Right renal cortex interstitium (tissue), 3 donors: ENCODE measurements around the gene KIF5C. TPM values are rescaled to one million over a fixed set of nuclear protein-coding genes. Genes with fewer than 3 reads are reported as not detected.

Source experiments
- DNase-seq, 3 donors: peaks; one replicate each; pipeline ENCODE4 v3.0.0-alpha.2; 2013; ENCODE audit warnings: low read depth in 3 of 3, low spot score in 2 of 3
- polyA plus RNA-seq, 3 donors: library from polyadenylated mRNA; unstranded; fragments of 120-200 nt; gene quantifications; one replicate each; pipeline ENCODE4 v1.2.1, GENCODE V29; 2013; ENCODE audit not compliant: insufficient read length in 3 of 3

The KIF5C gene
- polyA plus RNA-seq, 3 donors = 3.8 to 4.9 (median 4.0) TPM

DNA sequence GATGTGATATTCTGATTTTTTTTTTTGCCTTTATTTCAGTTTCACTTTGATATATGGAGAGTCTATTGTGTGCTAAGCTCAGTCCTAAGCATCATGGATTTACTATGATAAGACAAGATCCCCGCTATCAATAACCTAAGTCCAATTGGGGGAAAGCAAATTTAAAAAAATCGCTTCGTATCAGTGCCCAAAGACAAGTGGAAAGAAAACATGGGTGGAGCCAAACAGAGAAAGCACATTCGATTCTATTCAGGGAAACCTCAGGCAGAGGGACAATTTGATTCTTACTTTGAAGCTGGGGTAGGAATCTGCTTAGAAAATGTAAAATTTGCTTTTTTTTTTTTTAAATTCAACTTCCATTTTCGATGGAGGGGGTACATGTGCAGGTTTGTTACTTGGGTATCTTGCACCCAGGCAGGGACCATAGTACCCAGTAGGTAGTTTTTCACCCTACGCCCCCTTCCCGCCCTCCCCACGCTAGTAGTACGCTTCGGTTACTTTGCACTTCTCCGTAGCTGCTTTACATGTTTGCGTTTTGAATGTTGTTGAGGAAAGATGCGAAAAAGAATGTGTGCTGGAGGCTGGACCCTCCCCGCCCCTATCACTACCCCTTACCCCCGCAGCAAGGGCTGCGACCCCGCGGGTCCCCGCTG lies 12.4 kb downstream of the KIF5C start:
- no peak for DNase-seq

DNA sequence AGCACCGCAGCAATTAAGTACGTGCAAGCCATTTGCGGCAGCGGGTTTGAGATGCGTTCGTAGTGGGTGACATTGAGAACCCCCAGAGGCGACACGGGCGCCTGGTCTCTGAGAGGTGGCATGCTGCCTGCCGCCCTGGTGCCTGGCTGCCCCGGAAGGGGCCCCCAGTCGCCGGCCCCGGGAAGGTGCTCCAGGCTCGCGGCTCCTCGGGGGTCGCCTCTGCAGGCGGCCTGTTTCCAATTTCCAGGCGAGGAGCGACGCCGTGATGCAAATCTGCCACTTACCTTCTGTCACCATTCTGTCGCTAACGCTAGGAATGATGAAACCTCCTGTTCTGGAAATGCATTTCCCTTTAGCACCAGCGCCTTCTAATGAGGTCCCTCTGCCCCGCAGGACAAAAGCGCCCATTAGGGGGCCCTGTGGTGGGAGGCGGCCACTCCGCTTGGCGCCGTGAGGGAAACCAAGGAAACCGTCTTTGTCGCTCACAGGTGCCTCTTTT lies 13.0 kb downstream of the KIF5C start:
- no peak for DNase-seq

DNA sequence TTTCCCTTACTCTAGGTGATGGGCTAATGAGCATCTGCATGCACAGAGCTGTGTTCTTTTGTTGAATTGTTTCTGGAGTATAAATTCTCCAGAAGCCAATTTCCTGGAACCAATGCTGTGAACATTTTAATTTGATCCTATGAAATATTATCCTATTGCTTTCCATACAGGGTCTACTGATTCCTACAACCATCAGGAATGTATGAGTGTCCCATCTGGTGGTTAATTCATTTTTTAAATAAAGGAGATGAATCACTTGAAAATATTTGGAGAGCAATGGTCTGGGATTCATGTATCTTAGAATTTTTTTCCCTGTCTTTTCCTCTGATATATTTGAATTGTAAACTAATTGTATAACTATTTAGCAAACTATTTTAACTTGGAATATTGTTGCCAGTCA lies 14.0 kb downstream of the KIF5C start:
- no peak for DNase-seq

GRCh38 chr2:148893906-148894305 lies 18.9 kb downstream of the KIF5C start:
- no peak for DNase-seq

- no peak for DNase-seq
These were observed 21.1 kb downstream of the KIF5C start for GRCh38 chr2:148896136-148896535.

DNA sequence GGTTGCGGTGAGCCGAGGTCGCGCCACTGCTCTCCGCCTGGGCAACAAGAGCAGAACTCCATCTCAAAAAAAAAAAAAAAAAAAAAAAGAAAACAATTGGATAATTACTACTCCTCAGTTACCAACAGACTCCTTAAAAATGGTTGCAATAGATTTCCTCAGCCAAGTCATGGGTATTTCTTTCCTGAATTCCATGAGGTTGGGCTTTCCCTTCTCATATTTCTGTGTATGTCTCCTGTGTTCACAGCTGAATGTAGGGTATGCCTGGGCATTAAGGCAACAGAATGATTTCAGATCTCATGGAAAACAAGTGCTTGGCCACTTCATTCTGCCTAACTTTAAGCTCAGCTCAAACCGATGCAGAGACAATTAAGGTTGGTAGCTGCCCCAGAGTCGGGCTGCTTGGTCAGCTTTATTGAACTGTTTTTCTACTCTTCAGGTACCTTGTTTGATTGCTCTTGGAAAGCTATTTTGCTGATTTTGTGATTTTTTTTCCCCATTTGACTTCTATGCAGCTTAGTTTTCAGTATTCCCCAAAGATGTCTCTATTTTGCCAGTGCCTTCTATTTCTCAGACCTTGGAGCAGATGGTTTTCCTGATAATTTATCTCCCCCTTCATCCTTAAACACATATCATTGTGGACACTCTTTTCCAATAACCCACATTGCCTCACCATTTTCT lies 24.8 kb downstream of the KIF5C start:
- DNase-seq = no peak

- no peak for DNase-seq
These were observed 25.4 kb downstream of the KIF5C start for GRCh38 chr2:148900350-148900837.

- no peak for DNase-seq
These were observed 26.1 kb downstream of the KIF5C start for GRCh38 chr2:148901142-148901541.

GRCh38 chr2:148902798-148903197 lies 27.8 kb downstream of the KIF5C start:
- no peak for DNase-seq

GRCh38 chr2:148903294-148903693 lies 28.3 kb downstream of the KIF5C start:
- DNase-seq = no peak

GRCh38 chr2:148903979-148904378 lies 29.0 kb downstream of the KIF5C start:
- no peak for DNase-seq

DNA sequence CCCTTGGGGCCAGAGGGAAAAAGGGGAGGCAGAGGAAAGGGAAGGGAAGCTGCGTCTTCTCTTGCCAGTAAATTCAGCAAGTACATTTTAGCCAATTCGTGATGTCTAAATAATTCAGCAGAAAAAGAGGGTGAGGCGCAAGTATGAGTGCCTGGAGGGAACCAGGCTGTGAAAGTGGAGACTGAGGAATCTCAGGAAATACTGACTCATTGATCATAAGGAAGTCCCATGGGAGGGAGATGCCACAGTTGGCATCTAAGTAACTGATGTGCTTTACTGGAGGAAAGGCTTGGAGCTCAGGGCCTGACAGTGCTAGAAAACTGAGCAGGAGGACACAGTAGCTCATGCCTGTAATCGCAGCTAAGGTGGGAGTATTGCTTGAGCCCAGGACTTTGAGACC lies 31.1 kb downstream of the KIF5C start:
- no peak for DNase-seq

- no peak for DNase-seq
These were observed 32.2 kb downstream of the KIF5C start for GRCh38 chr2:148907085-148907785.

- DNase-seq = no peak
These were observed 34.1 kb downstream of the KIF5C start for GRCh38 chr2:148909114-148909513.

GRCh38 chr2:148913061-148913460 lies 38.0 kb downstream of the KIF5C start:
- no peak for DNase-seq

- DNase-seq = no peak
These were observed 38.5 kb downstream of the KIF5C start for GRCh38 chr2:148913492-148913891.

DNA sequence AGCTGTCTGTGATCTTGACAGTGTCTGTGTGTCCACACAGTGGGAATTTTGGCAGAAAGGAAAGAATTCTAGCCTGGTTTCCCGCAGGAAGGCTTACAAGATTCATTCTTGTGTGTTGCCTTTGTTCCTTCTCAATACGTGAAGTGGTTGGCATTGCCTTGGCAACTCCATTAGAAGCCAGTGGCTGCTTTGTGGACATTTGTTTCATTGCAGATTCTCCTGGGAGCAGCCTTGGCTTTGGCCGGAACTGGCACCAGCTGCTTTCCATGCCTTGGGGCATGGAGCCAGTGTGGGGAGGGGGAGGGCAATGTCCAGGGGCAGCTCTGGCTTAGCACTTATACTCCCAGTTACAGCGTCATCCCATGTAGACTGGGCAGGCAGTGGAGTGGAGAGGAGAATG lies 39.4 kb downstream of the KIF5C start:
- no peak for DNase-seq

DNA sequence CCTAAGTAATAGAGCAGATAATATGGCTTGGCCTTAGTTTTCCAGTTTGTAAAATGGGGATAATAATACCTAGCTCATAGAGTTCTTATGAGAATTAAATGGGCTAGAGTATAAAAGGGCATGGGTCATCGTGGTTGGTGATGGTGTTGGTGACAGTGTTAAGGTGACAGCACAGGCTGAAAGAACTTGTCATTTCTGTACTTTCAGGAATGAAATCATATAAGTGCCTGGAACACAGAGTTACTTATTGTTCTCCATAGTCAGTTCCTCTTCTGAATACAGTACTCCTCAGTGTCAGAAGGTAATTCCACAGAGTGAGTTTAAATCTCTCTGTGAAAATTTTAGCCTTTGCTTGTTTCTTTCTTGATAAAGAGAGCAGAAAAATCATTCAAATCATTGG lies 42.4 kb downstream of the KIF5C start:
- DNase-seq = no peak

GRCh38 chr2:148918554-148918953 lies 43.5 kb downstream of the KIF5C start:
- no peak for DNase-seq

DNA sequence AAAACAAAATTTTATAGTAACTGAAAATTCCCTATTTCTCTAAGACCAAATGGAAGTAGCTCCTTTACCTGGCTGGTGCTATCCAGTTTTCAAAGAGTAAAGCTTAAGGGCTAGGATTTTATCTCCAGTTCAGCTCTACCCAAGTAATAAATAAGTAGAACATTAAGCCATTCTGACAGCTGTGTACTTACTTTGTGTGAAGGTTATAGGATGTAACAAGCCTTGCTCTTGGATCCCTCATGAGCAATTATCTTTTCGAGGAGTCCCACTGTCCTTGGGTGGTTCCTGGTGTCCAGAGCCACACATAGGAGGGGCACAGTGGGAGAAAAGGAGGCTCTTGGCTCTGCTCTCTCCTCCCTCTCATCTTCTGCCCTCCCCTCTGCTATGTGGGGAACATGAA lies 45.5 kb downstream of the KIF5C start:
- no peak for DNase-seq

DNA sequence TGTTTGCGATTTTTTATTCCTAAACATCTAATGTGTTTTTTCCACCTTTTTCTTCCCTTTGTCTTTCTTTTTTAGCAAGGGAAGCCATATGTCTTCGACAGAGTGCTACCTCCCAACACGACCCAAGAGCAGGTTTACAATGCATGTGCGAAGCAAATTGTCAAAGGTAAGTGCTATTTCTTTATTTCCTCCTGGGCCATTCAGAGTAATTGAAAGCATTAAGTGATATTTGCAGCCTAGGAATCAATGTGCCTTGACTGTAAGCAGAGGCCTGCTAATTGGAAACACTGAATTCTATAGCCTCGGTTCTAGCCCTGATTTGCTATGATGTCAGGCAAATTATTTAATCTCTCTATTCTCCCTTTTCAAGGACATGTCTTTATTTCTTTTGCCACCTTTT lies 47.0 kb downstream of the KIF5C start:
- no peak for DNase-seq
